Progenitor cell of endocrine pancreas (in vitro differentiated cells): Measurements from ENCODE around the gene LHX6. TPM values are rescaled to one million over a fixed set of nuclear protein-coding genes. Genes with fewer than 3 reads are reported as not detected.

Experiments used
- DNase-seq: peaks from one replicate; pipeline ENCODE4 v3.0.0; 2021; ENCODE audit warnings: low spot score; ENCODE audit not compliant: unreplicated experiment
- H3K27ac Mint-ChIP-seq: 2 replicates; pipeline ENCODE4 v1.8.0; 2021; ENCODE audit warnings: mild to moderate bottlenecking, moderate library complexity, mixed read lengths
- H3K27me3 Mint-ChIP-seq: 2 replicates; pipeline ENCODE4 v1.8.0; 2021; ENCODE audit warnings: mixed read lengths
- H3K36me3 Mint-ChIP-seq: 2 replicates; pipeline ENCODE4 v1.8.0; 2022; ENCODE audit warnings: mixed read lengths; ENCODE audit not compliant: insufficient read depth
- H3K4me1 Mint-ChIP-seq: 2 replicates; pipeline ENCODE4 v1.8.0; 2021; ENCODE audit warnings: low read depth, mixed read lengths
- H3K4me3 Mint-ChIP-seq: 2 replicates; pipeline ENCODE4 v1.8.0; 2021; ENCODE audit warnings: low read depth, mild to moderate bottlenecking, moderate library complexity, mixed read lengths
- H3K9me3 Mint-ChIP-seq: 2 replicates; pipeline ENCODE4 v1.8.0; 2021; ENCODE audit warnings: low read depth, mixed read lengths
- CTCF ChIP-seq: fragments of 200-600 bp; sonication (generic); IDR thresholded peaks from one replicate; pipeline ENCODE4 v1.5.0; 2021; ENCODE audit warnings: antibody characterized with exemption, mild to moderate bottlenecking; ENCODE audit not compliant: unreplicated experiment
- total RNA-seq: library from RNA; stranded (reverse); gene quantifications from 2 replicates; pipeline ENCODE4 v1.2.1, GENCODE V29; 2021

LHX6 gene
- total RNA-seq, 1 donor from 2014 or later, result 1.6 TPM

- peaks cover 39% of the 10 kb centered on the region for H3K27me3 Mint-ChIP-seq
- peaks cover 5% of the 10 kb centered on the region for H3K4me1 Mint-ChIP-seq
- no peak overlapping the region for H3K4me3 Mint-ChIP-seq
- no peaks in the 10 kb centered on the region for H3K36me3 Mint-ChIP-seq
- no peak for DNase-seq
- H3K9me3 Mint-ChIP-seq, result no peaks in the 10 kb centered on the region
- no peak overlapping the region for H3K27ac Mint-ChIP-seq
- TF ChIP-seq CTCF, result no peak
These were observed 36.4 kb downstream of the LHX6 start for GRCh38 chr9:122192261-122192875.

GRCh38 chr9:122191584-122191983 is 37.2 kb downstream of the LHX6 start:
- no peak for TF ChIP-seq CTCF
- no peak for DNase-seq
- Mint-ChIP-seq H3K36me3 (no peaks in the 10 kb centered on the region), H3K27me3 (peaks cover 32% of the 10 kb centered on the region), H3K9me3 (no peaks in the 10 kb centered on the region), H3K27ac (no peak overlapping the region), H3K4me1 (peaks cover 2% of the 10 kb centered on the region), H3K4me3 (no peak overlapping the region)

GRCh38 chr9:122190597-122191381 is 38.0 kb downstream of the LHX6 start:
- no peak overlapping the region for H3K27ac Mint-ChIP-seq
- no peak overlapping the region for H3K4me3 Mint-ChIP-seq
- TF ChIP-seq CTCF, result no peak
- no peaks in the 10 kb centered on the region for H3K36me3 Mint-ChIP-seq
- DNase-seq, result no peak
- peaks cover 32% of the 10 kb centered on the region for H3K27me3 Mint-ChIP-seq
- H3K4me1 Mint-ChIP-seq, result peaks cover 2% of the 10 kb centered on the region
- no peaks in the 10 kb centered on the region for H3K9me3 Mint-ChIP-seq

GRCh38 chr9:122188369-122188768 is 40.4 kb downstream of the LHX6 start:
- H3K4me1 Mint-ChIP-seq, result peaks cover 2% of the 10 kb centered on the region
- peaks cover 25% of the 10 kb centered on the region for H3K27me3 Mint-ChIP-seq
- no peak for DNase-seq
- no peaks in the 10 kb centered on the region for H3K36me3 Mint-ChIP-seq
- no peak overlapping the region for H3K4me3 Mint-ChIP-seq
- no peak for TF ChIP-seq CTCF
- H3K9me3 Mint-ChIP-seq, result no peaks in the 10 kb centered on the region
- no peak overlapping the region for H3K27ac Mint-ChIP-seq

GRCh38 chr9:122186777-122187470 is 41.8 kb downstream of the LHX6 start:
- no peak for DNase-seq
- Mint-ChIP-seq H3K9me3 (no peaks in the 10 kb centered on the region), H3K27me3 (peaks cover 22% of the 10 kb centered on the region), H3K4me3 (no peak overlapping the region), H3K27ac (no peak overlapping the region), H3K4me1 (no peaks in the 10 kb centered on the region), H3K36me3 (no peaks in the 10 kb centered on the region)
- no peak for TF ChIP-seq CTCF
